Hepatocyte (in vitro differentiated cells): Measurements from ENCODE around the gene PLCH2.

Source experiments
- EZH2 ChIP-seq: fragments of 200-600 bp; sonication (generic); IDR thresholded peaks from 2 replicates; pipeline ENCODE4 v1.6.1; 2016; ENCODE audit warnings: antibody characterized with exemption, mild to moderate bottlenecking, borderline replicate concordance
- EZH2phosphoT487 ChIP-seq: fragments of 200-600 bp; sonication (generic); IDR thresholded peaks from one replicate; pipeline ENCODE4 v1.6.1; 2018; ENCODE audit warnings: antibody characterized with exemption, mild to moderate bottlenecking, low read depth, moderate library complexity; ENCODE audit not compliant: unreplicated experiment, severe bottlenecking
- TF ChIP-seq, protein P1 (sequence below): fragments of 200-600 bp; sonication (generic); IDR thresholded peaks from 2 replicates; pipeline ENCODE4 v1.5.1; 2016; ENCODE audit warnings: antibody characterized with exemption, mild to moderate bottlenecking; ENCODE audit not compliant: poor library complexity

DNA sequence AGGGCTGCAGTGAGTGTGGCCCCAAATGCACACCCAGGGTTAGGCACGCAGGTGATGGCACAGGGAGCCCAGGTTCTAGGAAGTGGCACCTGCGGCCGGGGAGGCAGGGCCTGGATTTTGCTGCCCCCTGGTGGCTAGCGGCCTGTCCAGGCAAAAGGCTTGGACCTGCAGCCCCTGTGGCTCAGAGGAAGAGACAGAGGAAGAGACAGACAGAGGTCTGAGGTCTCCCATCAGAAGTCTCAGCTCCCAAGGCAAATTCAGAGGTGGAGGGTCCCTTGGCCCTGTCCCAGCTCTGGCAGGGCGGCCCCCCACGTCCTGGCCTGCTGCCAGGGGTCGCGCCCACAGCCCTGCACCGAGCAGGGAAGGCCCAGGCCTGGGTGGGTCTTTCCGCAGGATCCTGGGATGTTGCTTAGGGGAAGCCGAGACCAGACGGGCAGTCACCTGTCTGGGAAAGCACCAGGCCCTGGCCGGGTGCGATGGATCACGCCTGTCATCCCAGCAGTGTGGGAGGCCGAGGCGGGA lies 72.0 kb downstream of the PLCH2 start:
- TF ChIP-seq, protein P1, sequence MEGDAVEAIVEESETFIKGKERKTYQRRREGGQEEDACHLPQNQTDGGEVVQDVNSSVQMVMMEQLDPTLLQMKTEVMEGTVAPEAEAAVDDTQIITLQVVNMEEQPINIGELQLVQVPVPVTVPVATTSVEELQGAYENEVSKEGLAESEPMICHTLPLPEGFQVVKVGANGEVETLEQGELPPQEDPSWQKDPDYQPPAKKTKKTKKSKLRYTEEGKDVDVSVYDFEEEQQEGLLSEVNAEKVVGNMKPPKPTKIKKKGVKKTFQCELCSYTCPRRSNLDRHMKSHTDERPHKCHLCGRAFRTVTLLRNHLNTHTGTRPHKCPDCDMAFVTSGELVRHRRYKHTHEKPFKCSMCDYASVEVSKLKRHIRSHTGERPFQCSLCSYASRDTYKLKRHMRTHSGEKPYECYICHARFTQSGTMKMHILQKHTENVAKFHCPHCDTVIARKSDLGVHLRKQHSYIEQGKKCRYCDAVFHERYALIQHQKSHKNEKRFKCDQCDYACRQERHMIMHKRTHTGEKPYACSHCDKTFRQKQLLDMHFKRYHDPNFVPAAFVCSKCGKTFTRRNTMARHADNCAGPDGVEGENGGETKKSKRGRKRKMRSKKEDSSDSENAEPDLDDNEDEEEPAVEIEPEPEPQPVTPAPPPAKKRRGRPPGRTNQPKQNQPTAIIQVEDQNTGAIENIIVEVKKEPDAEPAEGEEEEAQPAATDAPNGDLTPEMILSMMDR, result peak; percentile 86
- no peak for TF ChIP-seq EZH2
- no peak for TF ChIP-seq EZH2phosphoT487
